K562 (cell line): Measurements from ENCODE around the gene ORAI1. TPM values are rescaled to one million over a fixed set of nuclear protein-coding genes. Genes with fewer than 3 reads are reported as not detected.
A peak's percentile ranks its signal among the peaks of the same experiment; 100 is the strongest.

ENCODE experiments used
- ATAC-seq: fragments of 200-7000 bp; cut with Tn5 transposase; 3 replicates; pipeline ENCODE4 v1.9.1; 2020; ENCODE audit warnings: moderate library complexity
- BruUV-seq: library from RNA; stranded (reverse); fragments of 400-500 nt; replicated peaks from 2 replicates; lab custom pipeline; 2021; lab: Mats Ljungman, UMichigan
- CTCF ChIA-PET: fragments of 300-600 bp; formaldehyde crosslinking; extraction: SDS; loops from one replicate; lab custom pipeline; 2021; ENCODE audit warnings: low intra/inter-chr PET ratio; lab: Yijun Ruan, JAX
- POLR2A ChIA-PET: fragments of 300-600, 350-650 bp; sonication (Branson Sonifier 250); formaldehyde crosslinking; extraction: SDS; loops from one replicate; lab custom pipeline; 2021; ENCODE audit warnings: antibody characterized with exemption, inconsistent platforms; lab: Yijun Ruan, JAX
- DNase-seq, 4 experiments: peaks; one replicate each; pipeline versions ENCODE4 v3.0.0 to v3.0.0-alpha.2; 2011 to 2018; ENCODE audit warnings: low spot score in 3 of 4, mixed read lengths in 3 of 4; ENCODE audit errors: extremely low read depth in 1 of 4
- FAIRE-seq: peaks from 2 replicates; lab custom pipeline; 2011; peaks lifted over from hg19 to GRCh38; lab: Jason Lieb, UNC
- H2AFZ ChIP-seq: 2 replicates; pipeline ENCODE4 v1.6.0; 2011; ENCODE audit warnings: low read depth, low read length, control low read depth, inconsistent platforms
- H3K27ac ChIP-seq: fragments of 200-600 bp; 3 replicates; pipeline ENCODE4 v1.8.0; 2011; ENCODE audit warnings: low read depth, mild to moderate bottlenecking, control low read depth, inconsistent platforms, low read length, moderate library complexity, mixed read lengths; ENCODE audit errors: extremely low read depth
- H3K27me3 ChIP-seq, 2 experiments: fragments of 300-600 bp in 1 of 2; 2 replicates in 1 of 2; 3 replicates in 1 of 2; pipeline versions ENCODE4 v1.6.0 to v1.8.0; 2011; ENCODE audit warnings: inconsistent platforms in 2 of 2, low read length in 2 of 2, mild to moderate bottlenecking in 1 of 2, mixed read lengths in 1 of 2, moderate library complexity in 1 of 2; ENCODE audit not compliant: control insufficient read depth in 2 of 2, insufficient read depth in 2 of 2
- H3K36me3 ChIP-seq: fragments of 300-600 bp; 3 replicates; pipeline ENCODE4 v1.8.0; 2011; ENCODE audit warnings: mild to moderate bottlenecking, low read length, inconsistent platforms; ENCODE audit not compliant: control insufficient read depth, insufficient read depth
- H3K4me1 ChIP-seq, 2 experiments: fragments of 200-600 bp in 1 of 2; replicated peaks in 1 of 2; 2 replicates in 1 of 2; 3 replicates in 1 of 2; pipeline versions ENCODE4 v1.5.1 to v1.8.0; 2011; ENCODE audit warnings: inconsistent platforms in 2 of 2, low read length in 2 of 2, mild to moderate bottlenecking in 1 of 2, mixed read lengths in 1 of 2, moderate library complexity in 1 of 2; ENCODE audit not compliant: control insufficient read depth in 2 of 2, insufficient read depth in 2 of 2
- H3K4me2 ChIP-seq: 2 replicates; pipeline ENCODE4 v1.6.1; 2011; ENCODE audit warnings: low read length, control low read depth, inconsistent platforms, mixed read lengths; ENCODE audit not compliant: insufficient read depth
- H3K4me3 ChIP-seq: fragments of 200-600 bp; sonication (generic), shearing (Covaris generic); 2 replicates; pipeline ENCODE4 v1.5.1; 2016; ENCODE audit warnings: control low read depth, inconsistent platforms
- H3K79me2 ChIP-seq: fragments of 200-600 bp; 3 replicates; pipeline ENCODE4 v1.8.0; 2011; ENCODE audit warnings: low read length, inconsistent platforms; ENCODE audit not compliant: control insufficient read depth, insufficient read depth
- H3K9ac ChIP-seq, 2 experiments: 2 replicates each; pipeline versions ENCODE4 v1.6.0 to v1.6.1; 2011; ENCODE audit warnings: low read depth in 2 of 2, low read length in 2 of 2, control low read depth in 1 of 2, inconsistent platforms in 1 of 2, mild to moderate bottlenecking in 1 of 2, mixed read lengths in 1 of 2; ENCODE audit not compliant: insufficient read depth in 1 of 2
- H3K9me1 ChIP-seq: one replicate; pipeline ENCODE4 v1.6.0; 2011; ENCODE audit warnings: inconsistent platforms, mild to moderate bottlenecking, low read length, moderate library complexity; ENCODE audit not compliant: control insufficient read depth, insufficient read depth
- H3K9me3 ChIP-seq: replicated peaks from 2 replicates; pipeline ENCODE4 v1.5.1; 2011; ENCODE audit warnings: low read depth, low read length, inconsistent platforms; ENCODE audit not compliant: control insufficient read depth, insufficient read depth
- H4K20me1 ChIP-seq: replicated peaks from 2 replicates; pipeline ENCODE4 v1.6.1; 2011; ENCODE audit warnings: low read length, inconsistent platforms, mixed read lengths; ENCODE audit not compliant: control insufficient read depth, insufficient read depth
- ETV6 ChIP-seq, 3 experiments: fragments of 150-350 bp in 1 of 3; sonication (generic) in 1 of 3; formaldehyde crosslinking in 1 of 3; IDR thresholded peaks; 2 replicates each; pipeline versions ENCODE4 v1.6.1 to v1.8.0; 2014 to 2022; ENCODE audit warnings: borderline replicate concordance in 2 of 3, low read depth in 2 of 3, antibody characterized with exemption in 1 of 3, low read length in 1 of 3, mild to moderate bottlenecking in 1 of 3, missing genetic modification reagents in 1 of 3
- GABPB1 ChIP-seq: sonication (generic); formaldehyde crosslinking; IDR thresholded peaks from 2 replicates; pipeline ENCODE4 v1.8.0; 2022; ENCODE audit warnings: mild to moderate bottlenecking, missing genetic modification reagents
- HBP1 ChIP-seq: fragments of 450-650 bp; formaldehyde crosslinking; IDR thresholded peaks from 2 replicates; pipeline ENCODE4 v1.4.0; 2022; ENCODE audit warnings: missing genetic modification characterization
- KDM1A ChIP-seq, 2 experiments: fragments of 450-650 bp; IDR thresholded peaks; 2 replicates each; pipeline ENCODE4 v1.6.1; 2016; ENCODE audit warnings: mild to moderate bottlenecking in 2 of 2
- NCOR1 ChIP-seq: fragments of 450-650 bp; IDR thresholded peaks from 2 replicates; pipeline ENCODE4 v1.6.1; 2016; ENCODE audit warnings: mild to moderate bottlenecking, moderate library complexity
- RBM15 ChIP-seq: fragments of 200-400 bp; formaldehyde crosslinking; IDR thresholded peaks from 2 replicates; pipeline ENCODE4 v1.6.1; 2018; ENCODE audit warnings: mild to moderate bottlenecking, low read length, moderate library complexity; ENCODE audit not compliant: insufficient read depth
- SMAD4 ChIP-seq: fragments of 250-450 bp; sonication (Bioruptor Pico); conservative IDR thresholded peaks from 2 replicates; pipeline ENCODE4 v1.8.0; 2021; ENCODE audit warnings: inconsistent platforms, mild to moderate bottlenecking, moderate library complexity
- TBP ChIP-seq: optimal IDR thresholded peaks from 2 replicates; pipeline ENCODE3; 2011; ENCODE audit warnings: low read depth, low read length, improper control_type of control experiment
- ZBTB5 ChIP-seq: fragments of 450-650 bp; IDR thresholded peaks from 2 replicates; pipeline ENCODE4 v1.6.1; 2017; ENCODE audit warnings: antibody characterized with exemption
- ZFP1 ChIP-seq: fragments of 450-650 bp; formaldehyde crosslinking; IDR thresholded peaks from 2 replicates; pipeline ENCODE4 v1.4.0; 2020; ENCODE audit warnings: mild to moderate bottlenecking, mixed read lengths
- ZNF584 ChIP-seq: fragments of 200-800 bp; sonication (Bioruptor generic); IDR thresholded peaks from 2 replicates; pipeline ENCODE4 v1.6.1; 2016; ENCODE audit warnings: low read depth, mild to moderate bottlenecking, missing genetic modification characterization, missing compliant biosample characterization
- WGBS: fragments of 100-300 bp; shearing (Covaris generic); methylation state at CpG from one replicate; pipeline ENCODE4 v1.1.6; 2016; ENCODE audit warnings: low coverage, mixed read lengths; ENCODE audit not compliant: insufficient coverage; ENCODE audit errors: missing lambda C conversion rate; 5-methylcytosine and 5-hydroxymethylcytosine counted together
- in situ Hi-C: fragments of 300-500 bp; cut with MboI; formaldehyde crosslinking; loops from 4 replicates; pipeline ENCODE4 v1.15.0; 2018; ENCODE audit warnings: inconsistent platforms, mixed read lengths
- intact Hi-C: fragments of 100-400 bp; cut with micrococcal nuclease; formaldehyde crosslinking; loops from 2 replicates; pipeline ENCODE4 v1.14.2; 2022
- polyA plus RNA-seq, 8 experiments: library from polyadenylated mRNA; depleted of rRNA in 4 of 8; stranded (reverse) in 5 of 8; unstranded in 3 of 8; fragments of >200 nt; fragmentation: Nextera tagmentation in 2 of 8; fragmentation: Illumina TruSeq in 1 of 8; extraction: Ambion mirVana in 2 of 8; extraction: Trizol in 1 of 8; gene quantifications; 2 replicates each; pipeline versions ENCODE4 v1.2.1 to v1.2.3, GENCODE V29; 2011 to 2014; ENCODE audit warnings: inconsistent platforms in 1 of 8, missing spikeins in 1 of 8
- total RNA-seq, 7 experiments: library from RNA; depleted of rRNA in 6 of 7; stranded (reverse); fragments of >200 nt in 6 of 7; fragmentation: Illumina TruSeq in 2 of 7; extraction: Trizol in 2 of 7; gene quantifications; 2 replicates each; pipeline versions ENCODE4 v1.2.1 to v1.2.3, GENCODE V29; 2011 to 2021; ENCODE audit warnings: low replicate concordance in 1 of 7
- TF ChIP-seq, protein P1 (sequence below), 2 experiments: fragments of 200-800 bp in 1 of 2; sonication (Bioruptor generic) in 1 of 2; sonication (generic) in 1 of 2; formaldehyde crosslinking in 1 of 2; IDR thresholded peaks in 1 of 2; conservative IDR thresholded peaks in 1 of 2; 2 replicates each; pipeline versions ENCODE4 v1.5.0 to v1.6.1; 2016 to 2020; ENCODE audit warnings: missing compliant biosample characterization in 1 of 2, missing genetic modification characterization in 1 of 2, missing genetic modification reagents in 1 of 2
- TF ChIP-seq, protein P2 (sequence below): fragments of 450-650 bp; formaldehyde crosslinking; IDR thresholded peaks from 2 replicates; pipeline ENCODE4 v1.4.0; 2020; ENCODE audit warnings: mild to moderate bottlenecking, moderate library complexity

The ORAI1 gene
- total and polyA plus RNA-seq, 9 of the 15 experiments (the other 6 are each of a cell fraction or from before 2014, with no cell fraction given), result 2.6 to 23.8 (median 9.3) TPM

GRCh38 chr12:121590476-121591143 is 35.7 kb upstream of the ORAI1 start (continued):
- TF ChIP-seq ZNF584 (CRISPR knock-in tag), result 0 out of 2 replicates have a peak, but pooled peaks have one; percentile 51
- TF ChIP-seq TBP, result peak; percentile 9
- no peak for TF ChIP-seq ZBTB5
- no peak for TF ChIP-seq ETV6 (IDR thresholded peaks at IDR 0.05; ENCODE audit: borderline replicate concordance in 1 of 2, low read depth in 2 of 2, low read length in 1 of 2)
- no peak for TF ChIP-seq ETV6 (CRISPR knock-in tag; IDR thresholded peaks at IDR 0.05; ENCODE audit: borderline replicate concordance)

GRCh38 chr12:121592320-121592719 is 34.0 kb upstream of the ORAI1 start:
- H3K4me1 ChIP-seq, result peaks cover 3 to 13% of the 10 kb centered on the region in 2 experiments; a peak in 4 of 5 replicates
- H3K27me3 ChIP-seq, result no peaks in the 10 kb centered on the region
- intact Hi-C loops (no loop called here), in situ Hi-C loops (no loop called here)
- CTCF ChIA-PET, result no interaction called here
- POLR2A ChIA-PET, result no interaction called here
- no TSS peak for BruUV-seq
- no peak overlapping the region for H3K9ac ChIP-seq
- no peak for FAIRE-seq
- ATAC-seq, result no peak
- H3K9me1 ChIP-seq, result no peaks in the 10 kb centered on the region
- no peaks in the 10 kb centered on the region for H4K20me1 ChIP-seq
- no peak for DNase-seq
- H3K36me3 ChIP-seq, result no peaks in the 10 kb centered on the region
- H2AFZ ChIP-seq, result no peak overlapping the region
- 46% methylated on average over 4 of the region's 4 CpGs for WGBS
- H3K9me3 ChIP-seq, result no peaks in the 10 kb centered on the region
- H3K27ac ChIP-seq, result no peak overlapping the region
- no peak overlapping the region for H3K4me3 ChIP-seq
- H3K4me2 ChIP-seq, result no peak overlapping the region
- H3K79me2 ChIP-seq, result no peaks in the 10 kb centered on the region
- TF ChIP-seq, protein P1, sequence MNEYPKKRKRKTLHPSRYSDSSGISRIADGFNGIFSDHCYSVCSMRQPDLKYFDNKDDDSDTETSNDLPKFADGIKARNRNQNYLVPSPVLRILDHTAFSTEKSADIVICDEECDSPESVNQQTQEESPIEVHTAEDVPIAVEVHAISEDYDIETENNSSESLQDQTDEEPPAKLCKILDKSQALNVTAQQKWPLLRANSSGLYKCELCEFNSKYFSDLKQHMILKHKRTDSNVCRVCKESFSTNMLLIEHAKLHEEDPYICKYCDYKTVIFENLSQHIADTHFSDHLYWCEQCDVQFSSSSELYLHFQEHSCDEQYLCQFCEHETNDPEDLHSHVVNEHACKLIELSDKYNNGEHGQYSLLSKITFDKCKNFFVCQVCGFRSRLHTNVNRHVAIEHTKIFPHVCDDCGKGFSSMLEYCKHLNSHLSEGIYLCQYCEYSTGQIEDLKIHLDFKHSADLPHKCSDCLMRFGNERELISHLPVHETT (CRISPR knock-in tag; conservative IDR thresholded peaks at IDR 0.05 in 1 of 2, IDR thresholded peaks at IDR 0.05 in 1 of 2), result no peak
- no peak for TF ChIP-seq NCOR1
- no peak for TF ChIP-seq GABPB1 (CRISPR knock-in tag)
- TF ChIP-seq, protein P2, sequence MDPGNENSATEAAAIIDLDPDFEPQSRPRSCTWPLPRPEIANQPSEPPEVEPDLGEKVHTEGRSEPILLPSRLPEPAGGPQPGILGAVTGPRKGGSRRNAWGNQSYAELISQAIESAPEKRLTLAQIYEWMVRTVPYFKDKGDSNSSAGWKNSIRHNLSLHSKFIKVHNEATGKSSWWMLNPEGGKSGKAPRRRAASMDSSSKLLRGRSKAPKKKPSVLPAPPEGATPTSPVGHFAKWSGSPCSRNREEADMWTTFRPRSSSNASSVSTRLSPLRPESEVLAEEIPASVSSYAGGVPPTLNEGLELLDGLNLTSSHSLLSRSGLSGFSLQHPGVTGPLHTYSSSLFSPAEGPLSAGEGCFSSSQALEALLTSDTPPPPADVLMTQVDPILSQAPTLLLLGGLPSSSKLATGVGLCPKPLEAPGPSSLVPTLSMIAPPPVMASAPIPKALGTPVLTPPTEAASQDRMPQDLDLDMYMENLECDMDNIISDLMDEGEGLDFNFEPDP (CRISPR knock-in tag), result no peak
- TF ChIP-seq KDM1A (IDR thresholded peaks at IDR 0.05), result no peak
- TF ChIP-seq SMAD4 (CRISPR knock-in tag), result no peak
- TF ChIP-seq RBM15, result no peak
- no peak for TF ChIP-seq ZFP1 (CRISPR knock-in tag)
- TF ChIP-seq HBP1 (CRISPR knock-in tag), result no peak
